SU-DHL-6 (cell line): ENCODE results near the gene CCDC186.

ENCODE experiments used
- H2AFZ ChIP-seq: fragments of 200-600 bp; sonication (generic); 2 replicates; pipeline ENCODE4 v1.6.1; 2014; ENCODE audit warnings: low read depth, mild to moderate bottlenecking, moderate library complexity, mixed read lengths, antibody characterized with exemption, low read length; ENCODE audit not compliant: severe bottlenecking
- H3F3A ChIP-seq: fragments of 200-600 bp; shearing (Covaris generic); 2 replicates; pipeline ENCODE4 v1.6.0; 2016; ENCODE audit warnings: antibody characterized with exemption, mild to moderate bottlenecking; ENCODE audit not compliant: insufficient read depth
- H3K27ac ChIP-seq: fragments of 200-600 bp; sonication (generic); 2 replicates; pipeline ENCODE4 v1.5.1; 2016; ENCODE audit warnings: low read depth, mild to moderate bottlenecking, low read length, moderate library complexity, mixed read lengths
- H3K27me3 ChIP-seq: fragments of 200-600 bp; sonication (generic), shearing (Covaris generic); 2 replicates; pipeline ENCODE4 v1.6.0; 2014; ENCODE audit warnings: mild to moderate bottlenecking, low read length
- H3K36me3 ChIP-seq: fragments of 200-600 bp; sonication (generic); 2 replicates; pipeline ENCODE4 v1.6.1; 2014; ENCODE audit warnings: mild to moderate bottlenecking, low read length, mixed read lengths
- H3K4me2 ChIP-seq: fragments of 300-600, 200-600 bp; shearing (Covaris generic), sonication (generic); 2 replicates; pipeline ENCODE4 v1.6.0; 2014; ENCODE audit warnings: low read length, low read depth, mild to moderate bottlenecking; ENCODE audit not compliant: poor library complexity, severe bottlenecking
- H3K4me3 ChIP-seq: fragments of 200-600 bp; sonication (generic); 2 replicates; pipeline ENCODE4 v1.5.1; 2014; ENCODE audit warnings: antibody characterized with exemption, low read length, mild to moderate bottlenecking, mixed read lengths; ENCODE audit not compliant: insufficient read depth, poor library complexity, severe bottlenecking
- H3K79me2 ChIP-seq: fragments of 200-600 bp; sonication (generic); 2 replicates; pipeline ENCODE4 v1.6.1; 2014; ENCODE audit warnings: mild to moderate bottlenecking, low read length, moderate library complexity; ENCODE audit not compliant: insufficient read depth
- H3K9ac ChIP-seq: fragments of 200-600 bp; sonication (generic); 2 replicates; pipeline ENCODE4 v1.7.0; 2014; ENCODE audit warnings: mild to moderate bottlenecking, low read length
- H3K9me2 ChIP-seq: fragments of 200-600 bp; sonication (generic); replicated peaks from 2 replicates; pipeline ENCODE4 v1.6.1; 2014; ENCODE audit warnings: low read length; ENCODE audit not compliant: insufficient read depth
- H3K9me3 ChIP-seq: fragments of 200-600 bp; sonication (generic); 2 replicates; pipeline ENCODE4 v1.6.1; 2014; ENCODE audit warnings: low read length, mixed read lengths; ENCODE audit not compliant: insufficient read depth
- H4K20me1 ChIP-seq: fragments of 200-600 bp; sonication (generic); 2 replicates; pipeline ENCODE4 v1.6.1; 2014; ENCODE audit warnings: low read depth, mild to moderate bottlenecking, antibody characterized with exemption, low read length, moderate library complexity, mixed read lengths
- CTCF ChIP-seq: fragments of 200-600 bp; sonication (generic); IDR thresholded peaks from one replicate; pipeline ENCODE4 v1.5.1; 2017; ENCODE audit warnings: antibody characterized with exemption, mild to moderate bottlenecking, low read length, moderate library complexity; ENCODE audit not compliant: insufficient read depth, poor library complexity, severe bottlenecking
- EZH2phosphoT487 ChIP-seq: fragments of 200-600 bp; sonication (generic), shearing (Covaris generic); conservative IDR thresholded peaks from 2 replicates; pipeline ENCODE4 v1.6.1; 2018; ENCODE audit warnings: mild to moderate bottlenecking, antibody characterized with exemption, low read length, moderate library complexity, mixed read lengths

Gene CCDC186

GRCh38 chr10:114078346-114078745, 95.7 kb downstream of the CCDC186 start:
- no peaks in the 10 kb centered on the region for H3F3A ChIP-seq

GRCh38 chr10:114077815-114078219, 96.2 kb downstream of the CCDC186 start:
- TF ChIP-seq CTCF: no peak
- no peak for TF ChIP-seq EZH2phosphoT487

More at GRCh38 chr10:114078346-114078745, 95.7 kb downstream of the CCDC186 start:
- Histone ChIP-seq H3K4me2 (no peak overlapping the region), H4K20me1 (no peaks in the 10 kb centered on the region), H3K27me3 (no peaks in the 10 kb centered on the region), H3K9me2 (no peaks in the 10 kb centered on the region), H3K9ac (no peak overlapping the region), H3K36me3 (no peaks in the 10 kb centered on the region), H3K4me3 (no peak overlapping the region), H3K79me2 (no peaks in the 10 kb centered on the region), H3K27ac (no peak overlapping the region), H3K9me3 (no peaks in the 10 kb centered on the region), H2AFZ (no peak overlapping the region)
- TF ChIP-seq EZH2phosphoT487 (no peak), CTCF (no peak)

DNA sequence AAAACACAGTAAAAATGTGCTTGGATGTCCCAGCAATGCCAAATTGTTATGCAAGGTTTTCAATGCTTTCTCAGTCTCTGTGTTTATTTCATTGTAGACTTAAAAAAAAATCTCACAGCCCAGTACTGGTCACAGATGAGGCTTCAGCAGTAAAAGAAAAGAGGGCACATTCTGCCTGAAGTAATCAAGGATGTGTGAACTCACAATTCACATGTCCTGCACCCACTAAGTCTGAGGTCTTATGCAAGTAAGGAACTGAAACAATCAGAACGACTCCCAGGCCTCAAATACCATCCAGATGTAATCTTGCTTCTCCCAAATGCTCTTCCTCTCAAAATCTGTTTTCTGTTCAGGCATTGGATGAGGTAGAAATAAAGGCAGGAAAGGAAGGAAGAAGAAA, 96.7 kb downstream of the CCDC186 start:
- Histone ChIP-seq H3K9me2 (no peaks in the 10 kb centered on the region), H3K9ac (no peak overlapping the region), H3K27me3 (no peaks in the 10 kb centered on the region), H3K79me2 (no peaks in the 10 kb centered on the region), H2AFZ (no peak overlapping the region), H3K9me3 (no peaks in the 10 kb centered on the region), H3F3A (no peaks in the 10 kb centered on the region), H3K27ac (no peak overlapping the region), H4K20me1 (no peaks in the 10 kb centered on the region), H3K36me3 (no peaks in the 10 kb centered on the region), H3K4me3 (no peak overlapping the region), H3K4me2 (no peak overlapping the region)
- TF ChIP-seq EZH2phosphoT487: no peak
- TF ChIP-seq CTCF: no peak

More at GRCh38 chr10:114077815-114078219, 96.2 kb downstream of the CCDC186 start:
- Histone ChIP-seq H3F3A (no peaks in the 10 kb centered on the region), H3K79me2 (no peaks in the 10 kb centered on the region), H3K27me3 (no peaks in the 10 kb centered on the region), H3K9ac (no peak overlapping the region), H2AFZ (no peak overlapping the region), H3K9me3 (no peaks in the 10 kb centered on the region), H4K20me1 (no peaks in the 10 kb centered on the region), H3K4me2 (no peak overlapping the region), H3K9me2 (no peaks in the 10 kb centered on the region), H3K27ac (no peak overlapping the region), H3K4me3 (no peak overlapping the region), H3K36me3 (no peaks in the 10 kb centered on the region)

- Histone ChIP-seq H3F3A (no peaks in the 10 kb centered on the region), H3K27me3 (no peaks in the 10 kb centered on the region), H3K9ac (no peak overlapping the region), H3K4me2 (no peak overlapping the region), H3K36me3 (no peaks in the 10 kb centered on the region), H4K20me1 (no peaks in the 10 kb centered on the region), H2AFZ (no peak overlapping the region), H3K9me2 (no peaks in the 10 kb centered on the region), H3K4me3 (no peak overlapping the region), H3K27ac (no peak overlapping the region), H3K79me2 (no peaks in the 10 kb centered on the region), H3K9me3 (no peaks in the 10 kb centered on the region)
- TF ChIP-seq EZH2phosphoT487: no peak
- no peak for TF ChIP-seq CTCF
Measured at GRCh38 chr10:114075093-114075492, 98.9 kb downstream of the CCDC186 start.
